Smooth muscle cell (in vitro differentiated cells): Measurements from ENCODE around the gene LONRF3. TPM values are rescaled to one million over a fixed set of nuclear protein-coding genes. Genes with fewer than 3 reads are reported as not detected.

Experiments
- DNase-seq: peaks from one replicate; lab custom pipeline; 2025; ENCODE audit not compliant: unreplicated experiment; lab: John Stamatoyannopoulos, UW
- H2AFZ ChIP-seq: fragments of 200-600 bp; sonication (generic); 2 replicates; pipeline ENCODE4 v1.6.0; 2016; ENCODE audit warnings: antibody characterized with exemption, low read depth, mild to moderate bottlenecking
- H3F3A ChIP-seq: fragments of 200-600 bp; sonication (generic); 2 replicates; pipeline ENCODE4 v1.6.0; 2017; ENCODE audit warnings: antibody characterized with exemption, low read depth
- H3K27ac ChIP-seq: fragments of 200-600 bp; sonication (generic); 2 replicates; pipeline ENCODE4 v1.5.1; 2016; ENCODE audit warnings: low read depth, mild to moderate bottlenecking
- H3K27me3 ChIP-seq: fragments of 200-600 bp; sonication (generic); 2 replicates; pipeline ENCODE4 v1.6.1; 2016; ENCODE audit warnings: low read depth, mild to moderate bottlenecking
- H3K36me3 ChIP-seq: fragments of 200-600 bp; sonication (generic); 2 replicates; pipeline ENCODE4 v1.5.1; 2016; ENCODE audit warnings: low read depth
- H3K4me1 ChIP-seq: fragments of 200-600 bp; sonication (generic); 2 replicates; pipeline ENCODE4 v1.5.1; 2016; ENCODE audit warnings: low read depth
- H3K4me2 ChIP-seq: fragments of 200-600 bp; sonication (generic); 2 replicates; pipeline ENCODE4 v1.6.0; 2016; ENCODE audit warnings: mild to moderate bottlenecking
- H3K4me3 ChIP-seq: fragments of 200-600 bp; sonication (generic); 2 replicates; pipeline ENCODE4 v1.5.1; 2016; ENCODE audit warnings: mild to moderate bottlenecking
- H3K79me2 ChIP-seq: fragments of 200-600 bp; sonication (generic); 2 replicates; pipeline ENCODE4 v1.6.0; 2016; ENCODE audit warnings: low read depth, mild to moderate bottlenecking
- H3K9ac ChIP-seq: fragments of 200-600 bp; sonication (generic); 2 replicates; pipeline ENCODE4 v1.6.0; 2016; ENCODE audit warnings: low read depth
- H3K9me3 ChIP-seq: fragments of 200-600 bp; sonication (generic); replicated peaks from 2 replicates; pipeline ENCODE4 v1.5.1; 2016; ENCODE audit warnings: low read depth
- H4K20me1 ChIP-seq: fragments of 200-600 bp; sonication (generic); 2 replicates; pipeline ENCODE4 v1.6.0; 2016; ENCODE audit warnings: low read depth
- WGBS: methylation state at CpG from one replicate; pipeline ENCODE4 v1.1.7; 2016; ENCODE audit warnings: low lambda C conversion rate; 5-methylcytosine and 5-hydroxymethylcytosine counted together
- polyA plus RNA-seq: library from polyadenylated mRNA; unstranded; fragments of >200 nt; fragmentation: Nextera tagmentation; extraction: Ambion mirVana; gene quantifications from 2 replicates; pipeline ENCODE4 v1.2.1, GENCODE V29; 2016
- total RNA-seq: library from RNA; depleted of rRNA; stranded (reverse); fragments of >200 nt; gene quantifications from 2 replicates; pipeline ENCODE4 v1.2.3, GENCODE V29; 2014
- TF ChIP-seq, protein P1 (sequence below): fragments of 200-600 bp; sonication (generic); IDR thresholded peaks from 2 replicates; pipeline ENCODE4 v1.5.1; 2017; ENCODE audit warnings: borderline replicate concordance, mild to moderate bottlenecking, antibody characterized with exemption; ENCODE audit not compliant: insufficient read depth, poor library complexity, severe bottlenecking

The LONRF3 gene
- total and polyA plus RNA-seq, 2 experiments from 2014 or later: 0.36 TPM; not detected in 1

DNA sequence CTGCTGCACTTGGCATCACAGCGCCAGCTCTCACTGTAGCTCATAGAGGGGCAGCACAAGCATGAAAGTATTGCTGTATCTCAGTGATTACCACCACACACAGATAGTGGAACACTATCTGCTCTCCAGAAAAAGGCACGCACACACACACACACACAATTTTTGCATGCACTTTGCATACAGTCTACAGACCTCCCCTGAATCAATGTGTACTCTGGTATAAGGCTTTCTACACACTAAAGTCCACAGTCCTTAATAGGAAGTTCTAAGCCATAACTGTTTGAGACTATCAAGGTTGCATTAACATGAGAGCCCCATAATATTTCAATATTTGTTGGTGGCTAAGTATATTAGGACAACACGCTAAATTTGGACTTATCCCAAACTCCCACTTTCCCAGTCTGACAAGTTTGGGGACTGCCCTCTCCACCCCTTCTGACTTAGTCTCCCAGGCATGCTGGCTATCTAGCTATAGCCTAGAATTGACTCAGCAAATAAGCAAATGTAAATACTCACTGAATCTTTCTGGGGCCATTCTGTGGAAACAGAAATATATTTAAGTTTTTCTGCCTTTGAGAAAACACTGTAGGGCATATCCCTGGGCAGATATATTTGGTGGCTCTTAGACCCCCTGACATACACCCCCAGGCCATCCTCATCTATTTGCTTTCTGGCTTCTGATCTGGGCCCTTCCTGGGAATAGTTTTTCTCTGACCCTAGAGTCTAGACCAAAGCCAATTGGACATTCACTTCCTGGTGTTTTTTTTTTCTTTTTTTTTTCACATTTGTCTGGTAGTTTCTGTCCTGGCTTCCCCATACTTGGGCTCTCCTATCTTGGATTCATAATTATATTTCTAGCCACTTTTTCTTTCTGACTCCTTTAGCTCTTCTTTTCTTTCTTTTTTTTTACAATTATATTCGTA lies 62.0 kb downstream of the LONRF3 start:
- Histone ChIP-seq H3K9ac (no peak overlapping the region), H2AFZ (no peak overlapping the region), H3K9me3 (peaks cover 12% of the 10 kb centered on the region), H3F3A (no peaks in the 10 kb centered on the region), H3K27me3 (no peaks in the 10 kb centered on the region), H3K4me2 (no peak overlapping the region), H3K79me2 (no peaks in the 10 kb centered on the region), H3K36me3 (no peaks in the 10 kb centered on the region), H3K4me1 (no peaks in the 10 kb centered on the region), H3K4me3 (no peak overlapping the region), H3K27ac (no peak overlapping the region), H4K20me1 (no peaks in the 10 kb centered on the region)
- DNase-seq: no peak
- whole genome bisulfite sequencing: 83% methylated on average over 4 of the region's 4 CpGs
- TF ChIP-seq, protein P1, sequence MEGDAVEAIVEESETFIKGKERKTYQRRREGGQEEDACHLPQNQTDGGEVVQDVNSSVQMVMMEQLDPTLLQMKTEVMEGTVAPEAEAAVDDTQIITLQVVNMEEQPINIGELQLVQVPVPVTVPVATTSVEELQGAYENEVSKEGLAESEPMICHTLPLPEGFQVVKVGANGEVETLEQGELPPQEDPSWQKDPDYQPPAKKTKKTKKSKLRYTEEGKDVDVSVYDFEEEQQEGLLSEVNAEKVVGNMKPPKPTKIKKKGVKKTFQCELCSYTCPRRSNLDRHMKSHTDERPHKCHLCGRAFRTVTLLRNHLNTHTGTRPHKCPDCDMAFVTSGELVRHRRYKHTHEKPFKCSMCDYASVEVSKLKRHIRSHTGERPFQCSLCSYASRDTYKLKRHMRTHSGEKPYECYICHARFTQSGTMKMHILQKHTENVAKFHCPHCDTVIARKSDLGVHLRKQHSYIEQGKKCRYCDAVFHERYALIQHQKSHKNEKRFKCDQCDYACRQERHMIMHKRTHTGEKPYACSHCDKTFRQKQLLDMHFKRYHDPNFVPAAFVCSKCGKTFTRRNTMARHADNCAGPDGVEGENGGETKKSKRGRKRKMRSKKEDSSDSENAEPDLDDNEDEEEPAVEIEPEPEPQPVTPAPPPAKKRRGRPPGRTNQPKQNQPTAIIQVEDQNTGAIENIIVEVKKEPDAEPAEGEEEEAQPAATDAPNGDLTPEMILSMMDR: no peak

DNA sequence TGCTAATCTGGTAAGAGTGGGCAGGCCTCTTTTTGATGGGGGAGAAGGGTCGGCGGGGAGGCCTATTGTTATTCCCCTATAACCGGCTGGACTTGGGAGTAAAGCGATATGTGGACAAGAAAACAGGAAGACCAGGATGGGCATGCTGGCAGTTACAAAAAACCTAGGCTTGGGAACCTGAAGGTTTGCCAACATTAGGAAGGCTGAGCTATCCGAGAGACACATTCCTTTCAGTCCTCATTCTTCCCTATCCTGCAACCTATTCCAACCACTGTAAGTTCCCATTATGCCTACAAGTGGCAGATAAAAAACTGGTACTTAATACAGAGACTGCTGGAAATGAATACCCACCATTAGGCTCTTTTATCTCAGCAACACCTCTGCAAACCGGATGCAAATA lies 66.0 kb downstream of the LONRF3 start:
- no peak overlapping the region for H3K9ac ChIP-seq
- no peak overlapping the region for H3K4me3 ChIP-seq
- no peak overlapping the region for H2AFZ ChIP-seq
- no peaks in the 10 kb centered on the region for H3K4me1 ChIP-seq
- no peaks in the 10 kb centered on the region for H4K20me1 ChIP-seq
- TF ChIP-seq, protein P1: no peak
- no peaks in the 10 kb centered on the region for H3F3A ChIP-seq
- no peaks in the 10 kb centered on the region for H3K79me2 ChIP-seq
- no peak overlapping the region for H3K27ac ChIP-seq
- no peaks in the 10 kb centered on the region for H3K36me3 ChIP-seq
- no peaks in the 10 kb centered on the region for H3K27me3 ChIP-seq
- H3K9me3 ChIP-seq: no peaks in the 10 kb centered on the region
- 81% methylated on average over 6 of the region's 6 CpGs for WGBS
- DNase-seq: no peak
- H3K4me2 ChIP-seq: no peak overlapping the region

DNA sequence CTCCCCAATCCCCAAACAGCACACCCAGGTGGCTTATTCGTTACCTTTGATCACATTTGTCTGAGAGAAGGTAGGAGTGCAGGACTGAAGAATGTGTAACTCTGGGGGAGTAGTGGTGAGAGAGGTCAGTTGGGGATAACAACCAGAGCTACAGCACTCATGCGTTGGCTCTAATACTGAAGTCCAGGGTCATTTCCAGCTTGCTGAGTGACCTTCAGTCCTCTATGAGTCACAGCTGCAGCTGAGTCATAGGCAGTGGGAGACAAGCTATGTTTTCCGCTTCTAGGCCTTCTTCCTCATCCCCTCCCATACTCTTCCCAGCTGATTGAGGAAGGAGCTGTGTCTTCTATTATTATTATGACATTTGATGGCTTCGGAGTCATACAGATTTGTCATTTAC lies 66.8 kb downstream of the LONRF3 start:
- 39% methylated on average over 4 of the region's 4 CpGs for WGBS
- Histone ChIP-seq H3K36me3 (no peaks in the 10 kb centered on the region), H3F3A (no peaks in the 10 kb centered on the region), H3K9ac (no peak overlapping the region), H3K4me1 (no peaks in the 10 kb centered on the region), H3K4me2 (no peak overlapping the region), H3K9me3 (no peaks in the 10 kb centered on the region), H4K20me1 (no peaks in the 10 kb centered on the region), H3K27me3 (no peaks in the 10 kb centered on the region), H3K79me2 (no peaks in the 10 kb centered on the region), H2AFZ (no peak overlapping the region), H3K27ac (no peak overlapping the region), H3K4me3 (no peak overlapping the region)
- TF ChIP-seq, protein P1: no peak
- no peak for DNase-seq
